GM19035 (cell line): Measurements from ENCODE around the gene ADM5.

ENCODE experiments used
- ATAC-seq: cut with Tn5 transposase; IDR thresholded peaks from one replicate; pipeline ENCODE4 v1.9.1; 2021; ENCODE audit not compliant: unreplicated experiment

Gene ADM5

DNA sequence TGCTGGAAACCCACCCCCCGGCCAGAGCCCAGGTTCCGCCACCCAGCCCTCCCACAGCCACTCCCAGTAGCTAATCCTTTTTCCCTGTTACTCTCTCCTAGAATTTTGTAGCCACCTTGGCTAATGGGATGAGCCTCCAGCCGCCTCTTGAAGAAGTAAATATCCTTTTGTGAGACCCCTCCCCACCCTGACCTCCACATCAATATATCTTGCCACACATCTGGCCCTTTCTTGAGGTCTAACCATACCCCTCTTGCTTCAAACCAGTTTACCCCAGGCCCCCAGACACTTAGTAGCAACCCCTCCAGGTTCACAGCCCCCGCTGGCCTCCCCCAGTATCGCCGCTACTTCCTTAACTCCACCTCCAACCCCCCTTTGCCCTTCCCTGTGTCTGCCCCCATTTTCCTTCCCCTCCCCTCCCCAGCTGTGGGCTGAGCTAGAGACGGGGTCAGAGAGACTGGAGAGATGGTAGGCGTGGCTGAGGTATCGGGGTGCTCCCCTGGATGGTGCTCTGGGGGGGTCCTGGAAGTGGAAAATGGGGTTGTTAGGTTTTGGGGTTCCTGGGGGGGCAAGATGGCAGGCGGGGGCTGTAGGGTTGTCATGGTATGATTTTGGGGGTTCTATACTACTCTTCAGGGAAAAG lies 9.5 kb upstream of the ADM5 start:
- no peak for ATAC-seq

DNA sequence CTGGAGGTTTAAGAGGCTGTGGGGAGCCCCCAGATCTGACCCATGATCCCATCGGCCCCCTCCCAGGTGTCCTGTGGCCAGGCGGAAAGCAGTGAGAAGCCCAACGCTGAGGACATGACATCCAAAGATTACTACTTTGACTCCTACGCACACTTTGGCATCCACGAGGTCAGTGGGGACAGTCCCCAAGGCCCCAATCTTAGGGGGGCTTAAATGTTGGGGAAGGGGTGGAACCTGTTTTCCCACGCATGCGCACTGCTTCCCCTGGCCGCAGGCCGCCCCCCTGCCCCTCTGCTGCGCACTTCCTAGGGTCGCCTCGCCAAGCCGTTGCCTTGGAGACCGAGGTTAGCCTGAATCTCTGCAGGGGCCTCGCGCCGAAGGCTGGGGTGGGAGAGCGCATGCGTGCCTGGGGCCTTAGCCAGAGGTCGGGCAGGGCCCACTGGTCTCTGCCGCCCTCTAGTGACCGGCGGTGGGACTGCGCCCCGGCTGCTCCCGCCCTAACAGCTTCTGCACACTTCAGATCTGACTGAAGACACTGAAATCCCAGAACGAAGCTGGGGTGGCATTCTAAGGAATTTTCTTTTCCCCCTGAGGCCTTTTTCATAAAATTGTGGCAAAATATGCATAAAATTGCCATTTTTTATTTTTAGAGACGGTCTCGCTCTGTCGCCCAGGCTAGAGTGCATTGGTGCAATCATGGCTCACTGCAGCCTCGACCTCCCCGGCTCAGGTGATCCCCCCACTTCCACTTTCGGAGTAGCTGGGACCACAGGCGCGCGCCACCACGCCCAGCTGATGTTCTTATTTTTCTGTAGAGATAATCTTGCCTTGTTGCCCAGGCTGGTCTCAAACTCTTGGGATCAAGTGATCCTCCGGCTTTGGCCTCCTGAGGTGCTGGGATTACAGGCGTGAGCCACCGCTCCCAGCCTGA lies 8.7 kb upstream of the ADM5 start:
- ATAC-seq, result no peak

DNA sequence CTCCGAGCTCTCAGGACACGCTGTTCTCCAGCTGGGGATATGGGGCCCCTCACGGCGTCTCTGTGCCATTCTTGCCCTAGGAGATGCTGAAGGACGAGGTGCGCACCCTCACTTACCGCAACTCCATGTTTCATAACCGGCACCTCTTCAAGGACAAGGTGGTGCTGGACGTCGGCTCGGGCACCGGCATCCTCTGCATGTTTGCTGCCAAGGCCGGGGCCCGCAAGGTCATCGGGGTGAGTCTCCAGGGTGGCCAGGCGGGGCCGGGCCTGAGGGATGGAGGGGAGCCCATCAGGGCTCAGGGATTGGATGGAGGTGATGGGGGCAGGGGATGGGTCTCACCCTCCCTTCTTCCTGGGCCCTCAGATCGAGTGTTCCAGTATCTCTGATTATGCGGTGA lies 7.6 kb upstream of the ADM5 start:
- no peak for ATAC-seq

DNA sequence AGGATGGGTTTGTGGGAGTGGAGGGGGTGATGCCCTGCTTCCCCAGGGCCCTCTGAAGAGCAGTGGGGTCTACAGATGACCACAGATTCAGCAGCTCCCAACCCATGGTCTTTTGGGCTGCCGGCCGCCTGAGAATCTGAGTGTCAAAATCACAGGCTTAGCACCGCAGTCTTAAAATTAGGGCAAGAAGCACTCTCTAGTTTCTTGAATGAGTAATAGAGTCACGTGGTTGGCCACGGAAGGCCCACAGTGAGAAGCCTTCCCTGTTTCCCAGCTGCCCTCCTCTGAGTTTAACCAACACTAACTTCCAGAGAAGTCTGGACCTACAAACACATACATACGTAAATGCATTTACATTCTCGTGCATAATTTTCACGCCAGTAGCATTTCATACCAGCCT lies 7.1 kb upstream of the ADM5 start:
- no peak for ATAC-seq

DNA sequence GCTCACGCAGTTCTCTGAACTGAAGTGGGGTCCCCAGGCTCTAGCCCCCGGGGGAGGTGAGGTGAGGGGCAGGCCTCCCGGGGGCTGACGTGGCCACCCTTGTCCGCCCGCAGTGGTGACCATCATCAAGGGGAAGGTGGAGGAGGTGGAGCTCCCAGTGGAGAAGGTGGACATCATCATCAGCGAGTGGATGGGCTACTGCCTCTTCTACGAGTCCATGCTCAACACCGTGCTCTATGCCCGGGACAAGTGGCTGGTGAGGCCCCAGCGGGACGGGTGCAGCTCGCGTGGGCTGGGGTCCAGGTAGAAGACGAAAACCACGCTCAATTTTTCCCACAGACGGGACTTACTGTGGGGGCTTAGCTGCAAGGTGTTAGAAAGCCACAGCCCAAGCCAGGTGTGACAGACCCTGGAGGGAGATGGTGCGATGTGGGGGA lies 5.6 kb upstream of the ADM5 start:
- no peak for ATAC-seq

DNA sequence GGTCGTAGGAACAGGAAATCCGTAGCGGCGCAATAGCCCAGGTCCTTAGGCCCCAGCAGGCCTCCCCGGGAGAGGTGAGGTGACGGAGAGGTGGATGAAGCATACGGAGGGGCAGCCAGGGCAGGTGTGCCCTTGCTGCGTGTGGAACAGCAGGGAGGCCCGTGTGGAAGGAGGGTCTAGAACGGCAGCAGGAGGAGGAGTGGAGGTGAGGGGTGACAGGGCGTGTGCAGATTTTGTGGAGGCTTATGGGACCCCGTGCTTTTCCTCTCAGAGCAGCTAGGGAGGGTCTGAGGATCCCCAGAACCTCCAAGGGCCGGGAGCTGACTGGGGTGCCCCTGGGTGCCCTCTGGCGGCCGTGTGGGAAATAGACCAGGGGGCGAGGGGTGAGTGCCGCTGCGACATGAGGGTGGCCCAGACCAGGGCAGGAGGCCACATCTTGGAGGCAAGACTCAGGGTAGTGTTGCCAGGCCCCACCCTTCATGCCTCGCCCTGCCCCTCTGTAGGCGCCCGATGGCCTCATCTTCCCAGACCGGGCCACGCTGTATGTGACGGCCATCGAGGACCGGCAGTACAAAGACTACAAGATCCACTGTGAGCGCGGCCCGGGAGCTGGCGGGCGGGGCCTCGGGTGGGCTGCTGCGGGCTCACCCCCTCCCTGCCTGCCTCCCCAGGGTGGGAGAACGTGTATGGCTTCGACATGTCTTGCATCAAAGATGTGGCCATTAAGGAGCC lies 5.0 kb upstream of the ADM5 start:
- ATAC-seq, result no peak

DNA sequence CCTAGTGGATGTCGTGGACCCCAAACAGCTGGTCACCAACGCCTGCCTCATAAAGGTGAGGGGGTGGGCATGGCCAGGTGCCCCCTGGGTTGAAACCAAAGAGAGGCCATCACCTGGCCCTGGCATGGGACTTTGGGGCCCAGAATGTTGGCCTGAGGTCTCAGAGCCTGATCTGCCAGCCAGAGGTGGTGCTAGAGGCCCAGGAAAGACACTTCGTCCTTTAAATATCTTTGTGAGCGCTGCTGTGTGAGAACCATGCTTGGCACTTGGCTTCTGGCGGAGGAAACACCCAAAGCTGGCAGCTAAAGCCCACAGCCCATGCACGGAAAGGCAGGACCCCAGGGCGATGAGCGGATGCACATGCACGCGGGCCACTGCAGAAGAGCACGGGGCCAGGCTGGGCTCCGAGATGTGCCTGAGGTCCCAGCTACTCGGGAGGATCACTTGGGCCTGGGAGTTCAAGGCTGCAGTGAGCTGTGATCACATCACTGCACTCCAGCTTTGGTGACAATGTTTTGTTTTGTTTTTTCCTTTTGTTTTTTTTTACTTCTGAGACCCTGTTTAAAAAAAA lies 4.3 kb upstream of the ADM5 start:
- no peak for ATAC-seq

DNA sequence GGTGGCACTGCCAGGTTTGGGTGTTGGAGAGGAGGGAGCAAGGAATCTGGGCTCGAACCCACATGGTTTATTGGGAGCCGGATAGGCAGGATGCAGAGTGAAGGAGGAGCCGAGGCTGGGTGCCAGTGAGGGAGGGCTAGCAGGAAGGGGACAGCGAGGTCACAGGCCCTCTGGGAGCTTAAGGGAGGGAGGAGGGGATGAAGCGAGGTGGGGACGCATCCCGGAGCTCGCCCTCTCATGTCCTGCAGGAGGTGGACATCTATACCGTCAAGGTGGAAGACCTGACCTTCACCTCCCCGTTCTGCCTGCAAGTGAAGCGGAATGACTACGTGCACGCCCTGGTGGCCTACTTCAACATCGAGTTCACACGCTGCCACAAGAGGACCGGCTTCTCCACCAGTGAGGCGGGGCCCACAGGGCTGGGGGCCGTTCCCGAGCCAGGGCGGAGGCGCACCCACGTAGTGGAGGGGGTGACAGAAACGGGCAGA lies 3.5 kb upstream of the ADM5 start:
- no peak for ATAC-seq

DNA sequence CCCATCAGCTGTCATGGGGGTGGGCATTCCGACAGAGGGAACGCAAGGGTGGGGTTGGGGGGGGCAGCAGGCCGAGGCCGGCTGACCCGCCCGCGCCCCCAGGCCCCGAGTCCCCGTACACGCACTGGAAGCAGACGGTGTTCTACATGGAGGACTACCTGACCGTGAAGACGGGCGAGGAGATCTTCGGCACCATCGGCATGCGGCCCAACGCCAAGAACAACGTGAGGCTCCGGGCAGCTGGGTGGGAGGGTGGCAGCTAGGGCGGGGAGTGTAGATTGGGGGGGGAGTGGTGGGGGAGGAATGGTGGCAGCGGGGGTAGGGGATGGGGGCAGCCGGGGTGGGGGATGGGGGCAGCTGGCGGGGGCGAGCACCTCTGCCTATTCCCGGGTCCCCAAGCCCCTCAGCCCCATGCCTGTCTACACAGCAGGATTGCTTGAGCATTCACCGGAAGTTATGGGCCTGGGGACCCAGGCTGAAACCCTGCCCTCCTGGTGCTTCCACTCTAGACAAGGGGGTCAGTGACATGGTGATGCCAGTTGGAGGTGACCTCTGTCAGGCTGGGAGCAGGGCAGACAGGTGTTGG lies 2.8 kb upstream of the ADM5 start:
- no peak for ATAC-seq

DNA sequence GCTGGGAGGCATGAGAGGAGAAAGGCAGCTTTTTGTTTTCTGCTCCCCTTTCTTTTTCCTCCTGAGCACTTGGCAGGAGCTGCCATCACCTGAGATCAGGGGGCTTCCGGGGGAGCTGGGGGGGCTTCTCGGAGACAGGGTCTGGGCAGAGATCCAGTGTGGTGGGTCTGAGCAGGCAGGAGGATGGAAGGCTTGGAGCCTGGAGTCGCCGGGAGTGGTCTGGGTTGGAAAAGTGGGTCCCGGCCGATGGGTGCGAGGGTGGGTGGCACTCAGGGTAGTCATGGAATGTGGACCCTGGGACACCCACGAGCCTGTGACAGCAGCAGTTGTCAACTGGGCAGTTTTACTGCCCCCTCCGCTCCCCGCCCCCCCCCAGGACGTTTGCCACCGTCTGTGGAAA lies 2.2 kb upstream of the ADM5 start:
- no peak for ATAC-seq

DNA sequence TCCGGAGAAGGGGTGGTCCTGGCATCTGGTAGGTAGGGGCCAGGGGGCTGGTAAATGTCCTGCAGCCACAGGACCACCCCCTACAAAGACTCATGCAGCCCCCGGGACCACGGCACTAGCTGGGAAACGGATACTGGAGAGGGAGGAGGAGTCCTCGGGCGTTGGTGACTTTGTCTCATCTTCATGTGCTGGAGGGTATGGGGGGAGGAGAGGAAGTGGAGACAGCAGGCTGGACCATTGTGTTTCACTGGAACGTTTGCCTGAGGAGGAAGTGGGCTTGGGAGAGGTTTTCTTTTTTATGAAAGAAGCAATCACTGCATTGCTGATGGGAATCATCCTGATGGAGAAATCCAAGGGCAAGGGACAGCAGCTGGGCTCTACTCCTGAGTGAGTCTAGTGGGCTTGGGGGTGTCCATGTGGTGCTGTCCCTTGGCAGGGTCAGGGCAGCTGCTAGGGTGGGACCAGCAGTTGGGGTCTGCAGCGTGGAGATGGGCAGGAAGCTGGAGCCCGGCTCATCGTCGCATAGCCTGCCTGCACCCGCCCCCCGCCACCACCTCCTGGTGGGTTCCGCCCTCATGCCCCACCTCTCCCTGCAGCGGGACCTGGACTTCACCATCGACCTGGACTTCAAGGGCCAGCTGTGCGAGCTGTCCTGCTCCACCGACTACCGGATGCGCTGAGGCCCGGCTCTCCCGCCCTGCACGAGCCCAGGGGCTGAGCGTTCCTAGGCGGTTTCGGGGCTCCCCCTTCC lies 1.7 kb upstream of the ADM5 start:
- no peak for ATAC-seq

DNA sequence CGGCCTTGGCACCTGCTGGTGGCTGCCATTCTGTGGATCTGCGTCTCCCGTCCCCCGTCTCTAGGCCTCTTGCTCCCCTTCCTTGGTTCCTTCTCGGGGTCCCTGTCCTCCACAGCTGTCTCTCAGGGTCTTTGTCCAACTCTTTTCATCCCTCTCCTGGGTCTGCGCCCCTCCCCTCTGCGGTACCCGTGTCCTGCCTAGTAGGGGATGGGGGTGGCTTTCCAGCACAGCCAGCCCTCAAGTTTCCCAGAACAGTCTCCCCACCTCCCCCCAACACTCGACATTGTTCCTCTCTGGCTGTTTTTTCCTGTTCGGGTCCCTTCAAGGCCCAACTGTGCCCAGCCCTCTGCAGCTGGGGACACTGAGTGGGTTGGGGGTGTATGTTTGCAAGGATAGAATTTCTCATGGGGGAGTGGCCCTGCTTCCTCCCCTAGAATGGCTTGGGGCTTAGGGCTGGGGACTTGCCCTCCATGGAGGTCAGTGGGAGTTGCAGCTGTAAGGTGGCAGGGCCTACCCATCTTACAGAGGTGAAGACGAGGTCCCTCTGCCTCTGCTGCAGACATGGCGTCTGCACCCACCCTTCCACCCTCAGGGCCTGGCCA lies 762 bp upstream of the ADM5 start:
- no peak for ATAC-seq

DNA sequence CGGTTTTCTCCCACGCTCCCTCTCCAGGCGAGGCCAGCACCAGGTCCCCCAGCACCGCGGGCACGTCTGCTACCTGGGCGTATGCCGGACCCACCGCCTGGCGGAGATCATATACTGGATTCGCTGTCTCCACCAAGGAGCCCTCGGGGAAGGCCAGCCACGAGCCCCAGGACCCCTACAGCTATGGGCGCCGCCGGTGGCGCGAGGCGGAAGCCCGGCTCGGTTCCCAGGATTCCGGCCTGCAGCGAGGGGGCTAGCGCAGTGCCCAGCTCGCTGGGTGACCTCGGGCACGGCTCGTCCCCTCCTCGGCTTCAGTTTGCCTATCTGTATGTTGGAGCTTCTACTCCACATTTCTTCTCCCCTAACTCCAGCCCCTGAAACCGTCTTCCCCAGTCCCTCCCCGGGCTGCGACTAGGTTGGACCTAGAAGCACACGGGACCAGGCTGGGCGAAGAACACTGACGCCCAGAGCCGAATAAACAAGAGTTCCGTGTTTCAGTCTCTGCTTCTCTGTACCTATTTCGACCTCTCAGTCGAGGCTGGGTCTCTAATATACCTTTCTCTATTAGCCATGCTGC lies 773 bp downstream of the ADM5 start:
- no peak for ATAC-seq

DNA sequence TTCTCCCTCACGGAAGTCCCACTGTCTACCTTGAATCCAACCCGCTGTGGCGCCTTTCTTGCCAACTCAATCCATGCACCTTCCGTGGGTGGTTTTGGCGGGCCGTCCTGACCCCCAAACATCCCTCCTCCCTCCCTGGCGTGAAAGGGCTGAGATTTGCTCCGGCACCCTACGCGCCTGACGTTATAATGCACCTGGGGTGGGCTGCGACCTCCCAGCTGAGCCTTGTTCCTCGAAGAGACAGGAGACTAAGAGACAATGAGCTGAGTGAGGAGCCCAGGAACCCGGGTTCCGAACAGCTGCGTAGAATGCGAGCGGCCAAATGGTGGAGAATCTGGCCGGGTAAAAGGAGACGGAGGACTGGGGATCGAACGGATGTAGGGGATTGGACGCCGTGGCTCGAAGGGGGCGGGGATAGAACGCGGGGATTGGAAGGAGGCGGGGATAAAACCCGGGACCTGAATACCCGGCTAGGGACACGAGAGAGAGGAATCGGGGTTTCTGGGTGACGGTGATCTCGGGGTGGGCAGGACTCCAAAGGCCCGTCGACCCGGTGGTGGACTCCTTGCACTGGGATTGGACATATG lies 1.4 kb downstream of the ADM5 start, which contains the start of gene CPT1C:
Gene CPT1C, plus strand, starts transcription at position 461 of the 587 bp plus-strand sequence. CDS start 1,137 bp downstream, outside the sequence.
- ATAC-seq, result no peak

DNA sequence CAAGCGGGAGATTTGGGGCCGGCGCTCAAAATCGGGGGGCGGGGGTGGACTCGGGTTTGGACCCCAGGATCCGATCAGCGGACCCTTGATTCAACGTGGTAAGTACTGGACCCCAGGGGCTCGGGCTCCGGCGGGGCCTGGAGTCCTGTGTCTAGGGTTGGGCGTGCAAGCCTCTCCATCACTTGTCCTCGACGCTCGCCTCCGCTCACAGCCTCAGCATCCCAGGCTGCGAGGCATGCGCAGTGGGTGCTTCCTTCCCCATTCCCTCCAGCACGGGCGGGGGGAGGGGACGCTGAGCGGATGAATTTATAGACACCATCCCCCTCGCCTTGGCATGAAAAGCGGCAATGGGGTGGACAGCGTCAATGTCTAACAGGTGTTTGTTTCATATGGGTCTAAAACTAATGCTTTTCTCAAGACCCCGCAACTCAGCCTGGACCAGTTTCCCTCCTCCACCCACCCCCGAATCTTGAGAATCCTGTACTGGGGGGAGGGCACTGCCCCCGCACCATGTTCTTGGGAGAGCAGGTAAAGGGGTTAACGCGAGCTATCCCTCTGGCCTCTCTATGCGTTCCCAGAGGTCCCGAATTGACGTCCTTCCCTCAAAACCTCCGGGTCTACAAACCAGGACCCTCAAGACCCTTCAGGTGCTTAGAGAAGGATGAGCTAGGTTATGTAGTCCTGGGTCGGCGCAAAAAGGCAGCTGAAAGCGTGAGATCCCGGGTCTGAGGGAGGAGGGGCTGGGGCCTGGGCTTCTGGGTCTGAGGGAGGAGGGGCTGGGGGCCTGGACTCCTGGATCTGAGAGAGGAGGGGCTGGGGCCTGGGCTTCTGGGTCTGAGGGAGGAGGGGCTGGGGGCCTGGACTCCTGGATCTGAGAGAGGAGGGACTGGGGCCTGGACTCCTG lies 2.1 kb downstream of the ADM5 start:
- no peak for ATAC-seq

DNA sequence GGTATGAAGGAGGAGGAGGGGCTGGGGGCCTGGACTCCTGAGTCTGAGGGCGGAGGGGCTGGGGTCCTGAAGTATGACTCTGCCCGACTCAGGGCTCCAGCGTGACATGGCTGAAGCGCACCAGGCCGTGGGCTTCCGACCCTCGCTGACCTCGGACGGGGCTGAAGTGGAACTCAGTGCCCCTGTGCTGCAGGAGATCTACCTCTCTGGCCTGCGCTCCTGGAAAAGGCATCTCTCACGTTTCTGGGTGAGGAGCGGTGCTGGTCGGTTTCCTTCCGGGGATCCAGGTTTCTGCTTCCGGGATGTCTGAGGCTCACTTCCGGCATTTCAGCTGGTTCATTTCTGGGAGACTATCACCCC lies 2.7 kb downstream of the ADM5 start:
- ATAC-seq, result no peak

DNA sequence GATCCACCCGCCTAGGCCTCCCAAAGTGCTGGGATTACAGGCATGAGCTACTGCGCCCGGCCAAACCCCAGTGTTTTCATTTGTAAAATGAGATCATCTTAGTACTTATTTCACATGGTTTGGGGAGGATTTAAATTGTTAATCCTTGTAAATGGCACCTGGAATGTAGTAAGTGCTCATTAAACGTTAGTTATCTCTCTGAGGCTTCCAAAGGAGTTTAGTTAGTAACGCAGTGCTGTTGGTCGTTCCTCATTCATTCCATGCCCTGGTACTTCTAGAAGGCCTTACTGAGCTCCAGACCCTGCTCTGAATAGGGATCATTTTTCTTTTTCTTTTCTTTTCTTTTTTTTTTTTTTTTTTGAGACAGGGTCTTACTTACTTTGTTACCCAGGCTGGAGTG lies 6.7 kb downstream of the ADM5 start:
- ATAC-seq, result no peak

DNA sequence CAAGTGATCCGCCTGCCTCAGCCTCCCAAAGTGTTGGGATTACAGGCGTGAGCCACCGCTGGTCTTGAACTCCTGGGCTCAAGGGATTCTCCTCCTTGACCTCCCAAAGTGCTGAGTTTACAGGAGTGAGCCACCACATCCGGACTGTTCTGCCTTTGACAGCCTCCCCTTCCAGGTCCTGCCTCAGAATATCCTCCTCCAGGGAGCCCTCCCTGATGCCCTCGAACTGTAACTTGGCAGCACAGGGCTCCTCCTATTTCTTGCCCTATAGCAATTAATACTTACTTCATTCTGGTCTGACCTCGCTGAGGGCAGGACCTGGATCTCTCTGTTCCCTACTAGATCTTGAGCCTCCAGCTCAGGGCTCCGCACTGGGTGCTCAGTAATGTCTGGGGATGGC lies 7.5 kb downstream of the ADM5 start:
- no peak for ATAC-seq
